K562 (cell line): ENCODE results near the gene MAZ. TPM values are rescaled to one million over a fixed set of nuclear protein-coding genes. Genes with fewer than 3 reads are reported as not detected.
A peak's percentile ranks its signal among the peaks of the same experiment; 100 is the strongest.

Source experiments
- DNMT1 ChIP-seq: fragments of 450-650 bp; IDR thresholded peaks from 2 replicates; pipeline ENCODE4 v1.6.1; 2016; ENCODE audit warnings: antibody characterized with exemption, mild to moderate bottlenecking
- KLF6 ChIP-seq: fragments of 250-450 bp; sonication (Bioruptor Pico); IDR thresholded peaks from 2 replicates; pipeline ENCODE4 v1.4.0; 2020; ENCODE audit warnings: mild to moderate bottlenecking, moderate library complexity, borderline replicate concordance
- MCM7 ChIP-seq, 2 experiments: fragments of 450-650 bp; IDR thresholded peaks; 2 replicates each; pipeline ENCODE4 v1.6.1; 2016 to 2018
- NFATC3 ChIP-seq: fragments of 450-650 bp; IDR thresholded peaks from 2 replicates; pipeline ENCODE4 v1.6.1; 2017; ENCODE audit warnings: mild to moderate bottlenecking
- NFIC ChIP-seq: fragments of 450-650 bp; IDR thresholded peaks from 2 replicates; pipeline ENCODE4 v1.6.1; 2017; ENCODE audit warnings: mild to moderate bottlenecking, inconsistent platforms
- PHB2 ChIP-seq: fragments of 450-650 bp; IDR thresholded peaks from 2 replicates; pipeline ENCODE4 v1.6.1; 2017; ENCODE audit warnings: low read depth
- SP2 ChIP-seq: IDR thresholded peaks from 2 replicates; pipeline ENCODE4 v1.6.1; 2011; ENCODE audit warnings: mild to moderate bottlenecking, low read depth, low read length, moderate library complexity; ENCODE audit not compliant: poor library complexity, severe bottlenecking; ENCODE audit errors: extremely low read depth
- TEAD2 ChIP-seq: fragments of 450-650 bp; IDR thresholded peaks from 2 replicates; pipeline ENCODE4 v1.6.1; 2016; ENCODE audit warnings: missing genetic modification characterization, control low read depth, missing compliant biosample characterization
- THRAP3 ChIP-seq: fragments of 450-650 bp; IDR thresholded peaks from 2 replicates; pipeline ENCODE4 v1.6.1; 2016; ENCODE audit warnings: mild to moderate bottlenecking, inconsistent platforms, borderline replicate concordance
- ZKSCAN8 ChIP-seq: fragments of 200-800 bp; sonication (Bioruptor generic); IDR thresholded peaks from 2 replicates; pipeline ENCODE4 v1.6.1; 2016; ENCODE audit warnings: missing genetic modification characterization, missing compliant biosample characterization
- ZNF717 ChIP-seq: fragments of 250-450 bp; sonication (Bioruptor Pico); IDR thresholded peaks from 2 replicates; pipeline ENCODE4 v1.5.0; 2021
- polyA plus RNA-seq, 8 experiments: library from polyadenylated mRNA; depleted of rRNA in 4 of 8; stranded (reverse) in 5 of 8; unstranded in 3 of 8; fragments of >200 nt; fragmentation: Nextera tagmentation in 2 of 8; fragmentation: Illumina TruSeq in 1 of 8; extraction: Ambion mirVana in 2 of 8; extraction: Trizol in 1 of 8; gene quantifications; 2 replicates each; pipeline versions ENCODE4 v1.2.1 to v1.2.3, GENCODE V29; 2011 to 2014; ENCODE audit warnings: inconsistent platforms in 1 of 8, missing spikeins in 1 of 8
- total RNA-seq, 7 experiments: library from RNA; depleted of rRNA in 6 of 7; stranded (reverse); fragments of >200 nt in 6 of 7; fragmentation: Illumina TruSeq in 2 of 7; extraction: Trizol in 2 of 7; gene quantifications; 2 replicates each; pipeline versions ENCODE4 v1.2.1 to v1.2.3, GENCODE V29; 2011 to 2021; ENCODE audit warnings: low replicate concordance in 1 of 7
- TF ChIP-seq, protein P1 (sequence below): fragments of 450-650 bp; IDR thresholded peaks from one replicate; pipeline ENCODE4 v1.6.1; 2018; ENCODE audit warnings: mild to moderate bottlenecking, moderate library complexity; ENCODE audit not compliant: partially characterized antibody
- TF ChIP-seq, protein P2 (sequence below): fragments of 250-450 bp; sonication (Bioruptor Pico); IDR thresholded peaks from 2 replicates; pipeline ENCODE4 v1.8.0; 2021; ENCODE audit warnings: moderate library complexity, mild to moderate bottlenecking, inconsistent platforms
- TF ChIP-seq, protein P3 (sequence below): fragments of 450-650 bp; IDR thresholded peaks from 2 replicates; pipeline ENCODE4 v1.6.1; 2016; ENCODE audit warnings: missing biosample characterization, missing genetic modification characterization
- TF ChIP-seq, protein P4 (sequence below), 2 experiments: IDR thresholded peaks in 1 of 2; conservative IDR thresholded peaks in 1 of 2; 2 replicates each; pipeline ENCODE4 v1.6.1; 2016; ENCODE audit warnings: low read depth in 2 of 2, mild to moderate bottlenecking in 1 of 2, missing compliant biosample characterization in 1 of 2, missing genetic modification characterization in 1 of 2, moderate library complexity in 1 of 2
- TF ChIP-seq, protein P5 (sequence below): fragments of 450-650 bp; formaldehyde crosslinking; IDR thresholded peaks from 2 replicates; pipeline ENCODE4 v1.4.0; 2020; ENCODE audit warnings: mild to moderate bottlenecking, moderate library complexity

The MAZ gene
- total and polyA plus RNA-seq, 9 of the 15 experiments (the other 6 are each of a cell fraction or from before 2014, with no cell fraction given) = 45.4 to 532 (median 250) TPM

DNA sequence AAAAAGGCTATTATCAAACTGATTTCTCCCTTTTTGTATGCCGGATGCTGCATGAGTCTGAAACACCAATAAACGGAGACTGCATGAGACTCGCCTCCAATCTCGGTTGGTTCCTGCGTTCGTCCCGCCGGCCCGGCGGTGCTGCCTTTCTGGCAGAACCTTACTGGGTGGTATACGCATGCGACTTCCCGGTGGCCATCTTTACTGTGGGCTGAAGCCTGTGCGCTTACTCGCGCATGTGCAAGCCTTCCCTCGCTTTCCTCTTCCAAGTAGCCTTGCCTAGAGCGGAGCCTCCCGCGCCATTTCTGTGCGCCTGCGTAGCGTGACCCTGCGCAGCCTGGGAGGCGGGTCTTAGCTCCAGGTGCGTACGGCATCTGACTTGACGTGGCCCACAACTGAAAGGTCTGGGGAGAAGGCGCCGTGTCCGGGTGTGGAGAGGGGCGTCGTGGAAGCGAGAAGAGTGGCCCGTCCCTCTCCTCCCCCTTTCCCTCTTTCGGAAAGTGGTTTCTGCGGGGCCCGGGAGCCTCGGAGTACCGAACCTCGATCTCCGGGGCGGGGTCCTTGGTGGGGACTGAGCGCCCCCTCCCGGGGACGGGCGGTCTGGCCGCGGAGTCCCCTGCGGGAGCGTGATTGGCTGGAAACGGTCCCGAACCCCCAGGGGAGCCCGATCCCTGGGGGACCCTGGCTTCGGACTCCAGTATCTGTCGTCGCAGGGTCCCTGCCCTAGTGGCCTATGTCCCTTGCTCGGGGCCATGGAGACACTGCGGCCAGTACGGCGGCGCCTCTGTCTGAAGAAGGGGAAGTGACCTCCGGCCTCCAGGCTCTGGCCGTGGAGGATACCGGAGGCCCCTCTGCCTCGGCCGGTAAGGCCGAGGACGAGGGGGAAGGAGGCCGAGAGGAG lies 9.7 kb downstream of the MAZ start, which contains the start of gene PAGR1 (continued):
- TF ChIP-seq, protein P1, sequence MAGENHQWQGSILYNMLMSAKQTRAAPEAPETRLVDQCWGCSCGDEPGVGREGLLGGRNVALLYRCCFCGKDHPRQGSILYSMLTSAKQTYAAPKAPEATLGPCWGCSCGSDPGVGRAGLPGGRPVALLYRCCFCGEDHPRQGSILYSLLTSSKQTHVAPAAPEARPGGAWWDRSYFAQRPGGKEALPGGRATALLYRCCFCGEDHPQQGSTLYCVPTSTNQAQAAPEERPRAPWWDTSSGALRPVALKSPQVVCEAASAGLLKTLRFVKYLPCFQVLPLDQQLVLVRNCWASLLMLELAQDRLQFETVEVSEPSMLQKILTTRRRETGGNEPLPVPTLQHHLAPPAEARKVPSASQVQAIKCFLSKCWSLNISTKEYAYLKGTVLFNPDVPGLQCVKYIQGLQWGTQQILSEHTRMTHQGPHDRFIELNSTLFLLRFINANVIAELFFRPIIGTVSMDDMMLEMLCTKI = no peak
- TF ChIP-seq THRAP3 (no peak), TEAD2 (tag) (no peak), SP2 (peak; percentile 33), KLF6 (CRISPR knock-in tag) (peak; percentile 74; the same call in 1 of the 2 replicates), PHB2 (no peak), ZNF717 (CRISPR knock-in tag) (no peak), NFIC (peak; percentile 77), DNMT1 (no peak), NFATC3 (no peak), MCM7 (IDR thresholded peaks at IDR 0.05) (no peak), ZKSCAN8 (CRISPR knock-in tag) (no peak)
- TF ChIP-seq, protein P2, sequence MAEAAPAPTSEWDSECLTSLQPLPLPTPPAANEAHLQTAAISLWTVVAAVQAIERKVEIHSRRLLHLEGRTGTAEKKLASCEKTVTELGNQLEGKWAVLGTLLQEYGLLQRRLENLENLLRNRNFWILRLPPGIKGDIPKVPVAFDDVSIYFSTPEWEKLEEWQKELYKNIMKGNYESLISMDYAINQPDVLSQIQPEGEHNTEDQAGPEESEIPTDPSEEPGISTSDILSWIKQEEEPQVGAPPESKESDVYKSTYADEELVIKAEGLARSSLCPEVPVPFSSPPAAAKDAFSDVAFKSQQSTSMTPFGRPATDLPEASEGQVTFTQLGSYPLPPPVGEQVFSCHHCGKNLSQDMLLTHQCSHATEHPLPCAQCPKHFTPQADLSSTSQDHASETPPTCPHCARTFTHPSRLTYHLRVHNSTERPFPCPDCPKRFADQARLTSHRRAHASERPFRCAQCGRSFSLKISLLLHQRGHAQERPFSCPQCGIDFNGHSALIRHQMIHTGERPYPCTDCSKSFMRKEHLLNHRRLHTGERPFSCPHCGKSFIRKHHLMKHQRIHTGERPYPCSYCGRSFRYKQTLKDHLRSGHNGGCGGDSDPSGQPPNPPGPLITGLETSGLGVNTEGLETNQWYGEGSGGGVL (CRISPR knock-in tag) = no peak
- TF ChIP-seq, protein P3, sequence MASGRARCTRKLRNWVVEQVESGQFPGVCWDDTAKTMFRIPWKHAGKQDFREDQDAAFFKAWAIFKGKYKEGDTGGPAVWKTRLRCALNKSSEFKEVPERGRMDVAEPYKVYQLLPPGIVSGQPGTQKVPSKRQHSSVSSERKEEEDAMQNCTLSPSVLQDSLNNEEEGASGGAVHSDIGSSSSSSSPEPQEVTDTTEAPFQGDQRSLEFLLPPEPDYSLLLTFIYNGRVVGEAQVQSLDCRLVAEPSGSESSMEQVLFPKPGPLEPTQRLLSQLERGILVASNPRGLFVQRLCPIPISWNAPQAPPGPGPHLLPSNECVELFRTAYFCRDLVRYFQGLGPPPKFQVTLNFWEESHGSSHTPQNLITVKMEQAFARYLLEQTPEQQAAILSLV (tag) = peak; percentile 7; the same call in 1 of the 2 replicates
- TF ChIP-seq, protein P4, sequence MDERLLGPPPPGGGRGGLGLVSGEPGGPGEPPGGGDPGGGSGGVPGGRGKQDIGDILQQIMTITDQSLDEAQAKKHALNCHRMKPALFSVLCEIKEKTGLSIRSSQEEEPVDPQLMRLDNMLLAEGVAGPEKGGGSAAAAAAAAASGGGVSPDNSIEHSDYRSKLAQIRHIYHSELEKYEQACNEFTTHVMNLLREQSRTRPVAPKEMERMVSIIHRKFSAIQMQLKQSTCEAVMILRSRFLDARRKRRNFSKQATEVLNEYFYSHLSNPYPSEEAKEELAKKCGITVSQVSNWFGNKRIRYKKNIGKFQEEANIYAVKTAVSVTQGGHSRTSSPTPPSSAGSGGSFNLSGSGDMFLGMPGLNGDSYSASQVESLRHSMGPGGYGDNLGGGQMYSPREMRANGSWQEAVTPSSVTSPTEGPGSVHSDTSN (CRISPR knock-in tag; IDR thresholded peaks at IDR 0.05; ENCODE audit: low read depth) = no peak
- TF ChIP-seq, protein P4 (tag; conservative IDR thresholded peaks at IDR 0.05; ENCODE audit: low read depth) = no peak
- TF ChIP-seq, protein P5, sequence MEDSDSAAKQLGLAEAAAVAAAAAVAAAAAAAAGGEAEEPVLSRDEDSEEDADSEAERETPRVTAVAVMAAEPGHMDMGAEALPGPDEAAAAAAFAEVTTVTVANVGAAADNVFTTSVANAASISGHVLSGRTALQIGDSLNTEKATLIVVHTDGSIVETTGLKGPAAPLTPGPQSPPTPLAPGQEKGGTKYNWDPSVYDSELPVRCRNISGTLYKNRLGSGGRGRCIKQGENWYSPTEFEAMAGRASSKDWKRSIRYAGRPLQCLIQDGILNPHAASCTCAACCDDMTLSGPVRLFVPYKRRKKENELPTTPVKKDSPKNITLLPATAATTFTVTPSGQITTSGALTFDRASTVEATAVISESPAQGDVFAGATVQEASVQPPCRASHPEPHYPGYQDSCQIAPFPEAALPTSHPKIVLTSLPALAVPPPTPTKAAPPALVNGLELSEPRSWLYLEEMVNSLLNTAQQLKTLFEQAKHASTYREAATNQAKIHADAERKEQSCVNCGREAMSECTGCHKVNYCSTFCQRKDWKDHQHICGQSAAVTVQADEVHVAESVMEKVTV = peak; percentile 90
